ENCODE measurements around the gene HRNR.

HRNR gene

GRCh38 chr1:152188673-152189591 is 35.1 kb downstream of the HRNR start:
- peak; percentile 74 for DNase-seq (ENCODE audit: low spot score)

GRCh38 chr1:152186556-152187285 is 37.3 kb downstream of the HRNR start:
- no peak for DNase-seq (ENCODE audit: low spot score)

- peak; percentile 52 for DNase-seq (ENCODE audit: low spot score)
Observed at GRCh38 chr1:152185544-152186391, 38.2 kb downstream of the HRNR start.

GRCh38 chr1:152182944-152183361 is 41.0 kb downstream of the HRNR start:
- DNase-seq (ENCODE audit: low spot score), result peak; percentile 4

GRCh38 chr1:152182431-152182830 is 41.6 kb downstream of the HRNR start:
- peak; percentile 16 for DNase-seq (ENCODE audit: low spot score)

- no peak for DNase-seq (ENCODE audit: low spot score)
Observed at GRCh38 chr1:152179566-152179965, 44.4 kb downstream of the HRNR start.

GRCh38 chr1:152170287-152170905 is 53.6 kb downstream of the HRNR start:
- DNase-seq (ENCODE audit: low spot score), result no peak

- no peak for DNase-seq (ENCODE audit: low spot score)
Observed at GRCh38 chr1:152169366-152170025, 54.5 kb downstream of the HRNR start.

GRCh38 chr1:152168535-152168868 is 55.5 kb downstream of the HRNR start:
- DNase-seq (ENCODE audit: low spot score), result no peak

- DNase-seq (ENCODE audit: low spot score), result no peak
Observed at GRCh38 chr1:152167835-152168534, 56.0 kb downstream of the HRNR start.

- no peak for DNase-seq (ENCODE audit: low spot score)
Observed at GRCh38 chr1:152166966-152167365, 57.0 kb downstream of the HRNR start.

- no peak for DNase-seq (ENCODE audit: low spot score)
Observed at GRCh38 chr1:152165286-152166077, 58.5 kb downstream of the HRNR start.

GRCh38 chr1:152164517-152165136 is 59.4 kb downstream of the HRNR start:
- DNase-seq (ENCODE audit: low spot score), result no peak

- DNase-seq (ENCODE audit: low spot score), result no peak
Observed at GRCh38 chr1:152162792-152163463, 61.1 kb downstream of the HRNR start.

All from activated CD4-positive, alpha-beta T cell treated with anti-CD3 and anti-CD28 coated beads, Interleukin-2, Interleukin-4, amounts not matched to agents 100 ng/mL and 50 ng/mL, durations not matched to agents 16 hours and 8 hours (primary cell).